H9 (cell line): ENCODE data around the gene CDK10. TPM values are rescaled to one million over a fixed set of nuclear protein-coding genes. Genes with fewer than 3 reads are reported as not detected.
A peak's percentile ranks its signal among the peaks of the same experiment; 100 is the strongest.

Experiments used
- DNase-seq: peaks from one replicate; pipeline ENCODE4 v3.0.0-alpha.2; 2017
- H2AFZ ChIP-seq: one replicate; pipeline ENCODE4 v1.6.1; 2013; ENCODE audit warnings: mild to moderate bottlenecking, low read length, control low read depth, moderate library complexity
- H2AK5ac ChIP-seq: 2 replicates; pipeline ENCODE4 v1.6.1; 2013; ENCODE audit warnings: low read length, control low read depth, mixed read lengths; ENCODE audit not compliant: insufficient read length
- H2BK120ac ChIP-seq: one replicate; pipeline ENCODE4 v1.6.1; 2013; ENCODE audit warnings: low read depth, mild to moderate bottlenecking, low read length, control low read depth, inconsistent platforms; ENCODE audit not compliant: poor library complexity, severe bottlenecking
- H2BK12ac ChIP-seq: 2 replicates; pipeline ENCODE4 v1.6.1; 2013; ENCODE audit warnings: low read length, control low read depth, mixed read lengths, low read depth; ENCODE audit not compliant: insufficient read length
- H2BK15ac ChIP-seq: 2 replicates; pipeline ENCODE4 v1.6.1; 2013; ENCODE audit warnings: low read depth, low read length, control low read depth
- H2BK20ac ChIP-seq: one replicate; pipeline ENCODE4 v1.6.1; 2013; ENCODE audit warnings: low read depth, mild to moderate bottlenecking, low read length, control low read depth, inconsistent platforms; ENCODE audit not compliant: poor library complexity, severe bottlenecking
- H2BK5ac ChIP-seq: 2 replicates; pipeline ENCODE4 v1.6.1; 2013; ENCODE audit warnings: low read length, control low read depth, mixed read lengths; ENCODE audit not compliant: insufficient read length
- H3K14ac ChIP-seq: 2 replicates; pipeline ENCODE4 v1.6.1; 2013; ENCODE audit warnings: low read length, control low read depth; ENCODE audit not compliant: insufficient read depth
- H3K18ac ChIP-seq: 2 replicates; pipeline ENCODE4 v1.6.1; 2013; ENCODE audit warnings: low read depth, mild to moderate bottlenecking, mixed read lengths, low read length, control low read depth; ENCODE audit not compliant: insufficient read length
- H3K23ac ChIP-seq: 2 replicates; pipeline ENCODE4 v1.6.1; 2013; ENCODE audit warnings: low read length, control low read depth, mixed read lengths, low read depth; ENCODE audit not compliant: insufficient read length
- H3K23me2 ChIP-seq: 2 replicates; pipeline ENCODE4 v1.6.1; 2013; ENCODE audit warnings: low read depth, mild to moderate bottlenecking, mixed read lengths, low read length, control low read depth; ENCODE audit not compliant: insufficient read length, poor library complexity, severe bottlenecking
- H3K27ac ChIP-seq: 2 replicates; pipeline ENCODE4 v1.5.1; 2013; ENCODE audit warnings: low read length, control low read depth, mixed read lengths, low read depth; ENCODE audit not compliant: insufficient read length
- H3K27me3 ChIP-seq: 2 replicates; pipeline ENCODE4 v1.6.1; 2013; ENCODE audit warnings: low read length, control low read depth, inconsistent platforms; ENCODE audit not compliant: insufficient read depth
- H3K4ac ChIP-seq: 2 replicates; pipeline ENCODE4 v1.6.1; 2013; ENCODE audit warnings: low read depth, mild to moderate bottlenecking, control low read depth, inconsistent platforms, low read length, moderate library complexity
- H3K4me1 ChIP-seq: 2 replicates; pipeline ENCODE4 v1.6.1; 2013; ENCODE audit warnings: low read length, control low read depth, inconsistent platforms; ENCODE audit not compliant: insufficient read depth
- H3K4me2 ChIP-seq: 2 replicates; pipeline ENCODE4 v1.6.1; 2013; ENCODE audit warnings: low read length, control low read depth, mixed read lengths; ENCODE audit not compliant: insufficient read length, insufficient read depth
- H3K56ac ChIP-seq: 2 replicates; pipeline ENCODE4 v1.6.1; 2013; ENCODE audit warnings: low read depth, mild to moderate bottlenecking, mixed read lengths, low read length, control low read depth; ENCODE audit not compliant: insufficient read length
- H3K79me1 ChIP-seq: 2 replicates; pipeline ENCODE4 v1.6.1; 2013; ENCODE audit warnings: low read depth, mild to moderate bottlenecking, moderate library complexity, low read length, control low read depth, inconsistent platforms; ENCODE audit not compliant: insufficient read depth, poor library complexity, severe bottlenecking
- H3K79me2 ChIP-seq: 2 replicates; pipeline ENCODE4 v1.6.1; 2013; ENCODE audit warnings: low read length, control low read depth, inconsistent platforms; ENCODE audit not compliant: insufficient read depth
- H3K9ac ChIP-seq: 2 replicates; pipeline ENCODE4 v1.6.1; 2013; ENCODE audit warnings: low read length, control low read depth, mixed read lengths; ENCODE audit not compliant: insufficient read length; ENCODE audit errors: extremely low read depth
- H3K9me3 ChIP-seq: one replicate; pipeline ENCODE4 v1.6.1; 2013; ENCODE audit warnings: low read depth, low read length, inconsistent platforms; ENCODE audit not compliant: control insufficient read depth
- H3T11ph ChIP-seq: one replicate; pipeline ENCODE4 v1.6.1; 2013; ENCODE audit warnings: mild to moderate bottlenecking, low read length, control low read depth, inconsistent platforms
- H4K20me1 ChIP-seq: one replicate; pipeline ENCODE4 v1.6.1; 2013; ENCODE audit not compliant: control insufficient read depth, insufficient read length, insufficient read depth
- H4K5ac ChIP-seq: 2 replicates; pipeline ENCODE4 v1.6.1; 2013; ENCODE audit warnings: low read depth, mild to moderate bottlenecking, mixed read lengths, low read length, control low read depth; ENCODE audit not compliant: insufficient read length
- H4K8ac ChIP-seq: replicated peaks from 2 replicates; pipeline ENCODE4 v1.6.1; 2013; ENCODE audit warnings: low read length, control low read depth, mixed read lengths, low read depth; ENCODE audit not compliant: insufficient read length
- H4K91ac ChIP-seq: 2 replicates; pipeline ENCODE4 v1.6.1; 2013; ENCODE audit warnings: low read depth, mild to moderate bottlenecking, moderate library complexity, mixed read lengths, low read length, control low read depth; ENCODE audit not compliant: insufficient read length
- H3K27ac Mint-ChIP-seq, 3 experiments: 2 replicates in 2 of 3; 3 replicates in 1 of 3; pipeline ENCODE4 v1.8.0; 2020 to 2021; ENCODE audit warnings: mixed read lengths in 3 of 3, mild to moderate bottlenecking in 1 of 3, moderate library complexity in 1 of 3
- H3K27me3 Mint-ChIP-seq: 2 replicates; pipeline ENCODE4 v1.8.0; 2021; ENCODE audit warnings: low read depth, mild to moderate bottlenecking, moderate library complexity, mixed read lengths
- H3K36me3 Mint-ChIP-seq, 3 experiments: 2 replicates in 2 of 3; 3 replicates in 1 of 3; pipeline ENCODE4 v1.8.0; 2020 to 2021; ENCODE audit warnings: low read depth in 3 of 3, mixed read lengths in 3 of 3; ENCODE audit not compliant: insufficient read depth in 1 of 3
- H3K4me1 Mint-ChIP-seq, 2 experiments: 2 replicates each; pipeline ENCODE4 v1.8.0; 2020; ENCODE audit warnings: mixed read lengths in 2 of 2
- H3K4me3 Mint-ChIP-seq, 2 experiments: 2 replicates in 1 of 2; 3 replicates in 1 of 2; pipeline ENCODE4 v1.8.0; 2020 to 2021; ENCODE audit warnings: mild to moderate bottlenecking in 2 of 2, mixed read lengths in 2 of 2, moderate library complexity in 1 of 2
- H3K9me3 Mint-ChIP-seq, 2 experiments: 2 replicates in 1 of 2; 3 replicates in 1 of 2; pipeline ENCODE4 v1.8.0; 2020; ENCODE audit warnings: mild to moderate bottlenecking in 2 of 2, mixed read lengths in 2 of 2, moderate library complexity in 1 of 2
- WGBS: extraction: QIAGEN DNeasy Blood & Tissue Kit; methylation state at CpG from one replicate; pipeline ENCODE4 v1.1.7; 2013; ENCODE audit warnings: missing lambda C conversion rate, low lambda C conversion rate, mixed read lengths; ENCODE audit not compliant: insufficient read length; ENCODE audit errors: extremely low coverage; 5-methylcytosine and 5-hydroxymethylcytosine counted together
- total RNA-seq: library from RNA; stranded (reverse); gene quantifications from 2 replicates; pipeline ENCODE4 v1.2.1, GENCODE V29; 2021
- TF ChIP-seq, protein P1 (sequence below): fragments of 200-600 bp; sonication (generic); conservative IDR thresholded peaks from 3 replicates; pipeline ENCODE4 v1.8.0; 2021; ENCODE audit warnings: antibody characterized with exemption, mild to moderate bottlenecking

CDK10 gene
- total RNA-seq, 1 experiment from 2014 or later = 77.1 TPM

- no peak overlapping the region for H4K91ac ChIP-seq
- TF ChIP-seq, protein P1, sequence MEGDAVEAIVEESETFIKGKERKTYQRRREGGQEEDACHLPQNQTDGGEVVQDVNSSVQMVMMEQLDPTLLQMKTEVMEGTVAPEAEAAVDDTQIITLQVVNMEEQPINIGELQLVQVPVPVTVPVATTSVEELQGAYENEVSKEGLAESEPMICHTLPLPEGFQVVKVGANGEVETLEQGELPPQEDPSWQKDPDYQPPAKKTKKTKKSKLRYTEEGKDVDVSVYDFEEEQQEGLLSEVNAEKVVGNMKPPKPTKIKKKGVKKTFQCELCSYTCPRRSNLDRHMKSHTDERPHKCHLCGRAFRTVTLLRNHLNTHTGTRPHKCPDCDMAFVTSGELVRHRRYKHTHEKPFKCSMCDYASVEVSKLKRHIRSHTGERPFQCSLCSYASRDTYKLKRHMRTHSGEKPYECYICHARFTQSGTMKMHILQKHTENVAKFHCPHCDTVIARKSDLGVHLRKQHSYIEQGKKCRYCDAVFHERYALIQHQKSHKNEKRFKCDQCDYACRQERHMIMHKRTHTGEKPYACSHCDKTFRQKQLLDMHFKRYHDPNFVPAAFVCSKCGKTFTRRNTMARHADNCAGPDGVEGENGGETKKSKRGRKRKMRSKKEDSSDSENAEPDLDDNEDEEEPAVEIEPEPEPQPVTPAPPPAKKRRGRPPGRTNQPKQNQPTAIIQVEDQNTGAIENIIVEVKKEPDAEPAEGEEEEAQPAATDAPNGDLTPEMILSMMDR = no peak
- peaks cover 8% of the 10 kb centered on the region for H3K23me2 ChIP-seq
- no peak overlapping the region for H2BK12ac ChIP-seq
- H3K9ac ChIP-seq = no peak overlapping the region
- H3K36me3 Mint-ChIP-seq = peaks cover 36 to 70% (median 54%) of the 10 kb centered on the region in 3 experiments
- H3K9me3 ChIP-seq = no peaks in the 10 kb centered on the region
- WGBS = no CpG with 5 or more reads among the region's 21 CpGs
- no peak overlapping the region for H3K56ac ChIP-seq
- H3K4me1 ChIP-seq = no peaks in the 10 kb centered on the region
- H3K23ac ChIP-seq = no peak overlapping the region
- no peak overlapping the region for H3K4me3 Mint-ChIP-seq
- no peak overlapping the region for H4K8ac ChIP-seq
- H3K27me3 Mint-ChIP-seq = peaks cover 2% of the 10 kb centered on the region; the same call in 1 of the 2 replicates
- H3K27ac ChIP-seq = no peak overlapping the region
- no peak for DNase-seq
- H3K18ac ChIP-seq = no peak overlapping the region
- H3K4ac ChIP-seq = no peak overlapping the region
- no peak overlapping the region for H2AFZ ChIP-seq
- H2BK5ac ChIP-seq = no peak overlapping the region
- no peaks in the 10 kb centered on the region for H3K79me2 ChIP-seq
- no peaks in the 10 kb centered on the region for H3K27me3 ChIP-seq
- H3K9me3 Mint-ChIP-seq = no peaks in the 10 kb centered on the region
- no peaks in the 10 kb centered on the region for H3K79me1 ChIP-seq
- H4K20me1 ChIP-seq = no peaks in the 10 kb centered on the region
- no peak overlapping the region for H2BK20ac ChIP-seq
- no peak overlapping the region for H2BK120ac ChIP-seq
- no peak overlapping the region for H3T11ph ChIP-seq
- no peak overlapping the region for H2AK5ac ChIP-seq
- H3K4me2 ChIP-seq = no peak overlapping the region
- H3K4me1 Mint-ChIP-seq = peaks cover 6 to 7% of the 10 kb centered on the region in 2 experiments
- no peak overlapping the region for H3K14ac ChIP-seq
- H3K27ac Mint-ChIP-seq = peak overlapping the region in 1 of 3 experiments; percentile 90; a peak in 1 of 7 replicates
- no peak overlapping the region for H4K5ac ChIP-seq
- no peak overlapping the region for H2BK15ac ChIP-seq
Measured at GRCh38 chr16:89691231-89691985, 4.9 kb downstream of the CDK10 start.
